Measurements from ENCODE around the gene SMYD2. TPM values are rescaled to one million over a fixed set of nuclear protein-coding genes. Genes with fewer than 3 reads are reported as not detected.

The SMYD2 gene
- total and polyA plus RNA-seq, 2 donors (not counting 3 experiments of a cell fraction or from before 2014, with no cell fraction given): 8.0 to 20.9 TPM

GRCh38 chr1:214383381-214384372 lies 102.7 kb downstream of the SMYD2 start:
- H2AFZ ChIP-seq (ENCODE audit: low read depth, low read length): no peak overlapping the region
- ChIA-PET CTCF (no interaction called here), POLR2A (no interaction called here)
- dilution Hi-C loops (cut with MboI; ENCODE audit: extremely low pct_ligation_motif_present, low sequenced_read_pairs): no loop called here
- H3K79me2 ChIP-seq (ENCODE audit: control insufficient read depth, insufficient read depth, low read length): peaks cover 4% of the 10 kb centered on the region
- H3K9me3 ChIP-seq (replicated peaks; ENCODE audit: control insufficient read depth, insufficient read depth, low read length): no peaks in the 10 kb centered on the region
- H3K4me1 ChIP-seq (ENCODE audit: control insufficient read depth, extremely low read depth, insufficient read depth, low read length): no peaks in the 10 kb centered on the region
- FAIRE-seq (no peak), DNase-seq (ENCODE audit: low read depth, low spot score) (no peak)
- BruUV-seq (replicated peaks): no TSS peak
- no peaks in the 10 kb centered on the region for H3K27me3 ChIP-seq (ENCODE audit: control insufficient read depth in 2 of 2, insufficient read depth in 2 of 2, low read length in 2 of 2)
- no peak overlapping the region for H3K4me2 ChIP-seq (ENCODE audit: insufficient read depth, low read length)
- H4K20me1 ChIP-seq (replicated peaks; ENCODE audit: control insufficient read depth, extremely low read depth, insufficient read depth, low read length): no peaks in the 10 kb centered on the region
- H3K27ac ChIP-seq (ENCODE audit: insufficient read depth, low read depth, low read length): no peak overlapping the region
- H3K9ac ChIP-seq (replicated peaks; ENCODE audit: extremely low read depth, insufficient read depth, low read length): no peak overlapping the region
- intact Hi-C loops (cut with micrococcal nuclease): no loop called here
- TF ChIP-seq JUN (IDR thresholded peaks at IDR 0.05; ENCODE audit: borderline replicate concordance, insufficient read depth, insufficient read length, low read depth): no peak
- TF ChIP-seq FOS (IDR thresholded peaks at IDR 0.05; ENCODE audit: borderline replicate concordance, insufficient read depth, low read length): no peak
- no peak for TF ChIP-seq MYC (IDR thresholded peaks at IDR 0.05; ENCODE audit: low read depth, low read length)
- TF ChIP-seq, protein P1, sequence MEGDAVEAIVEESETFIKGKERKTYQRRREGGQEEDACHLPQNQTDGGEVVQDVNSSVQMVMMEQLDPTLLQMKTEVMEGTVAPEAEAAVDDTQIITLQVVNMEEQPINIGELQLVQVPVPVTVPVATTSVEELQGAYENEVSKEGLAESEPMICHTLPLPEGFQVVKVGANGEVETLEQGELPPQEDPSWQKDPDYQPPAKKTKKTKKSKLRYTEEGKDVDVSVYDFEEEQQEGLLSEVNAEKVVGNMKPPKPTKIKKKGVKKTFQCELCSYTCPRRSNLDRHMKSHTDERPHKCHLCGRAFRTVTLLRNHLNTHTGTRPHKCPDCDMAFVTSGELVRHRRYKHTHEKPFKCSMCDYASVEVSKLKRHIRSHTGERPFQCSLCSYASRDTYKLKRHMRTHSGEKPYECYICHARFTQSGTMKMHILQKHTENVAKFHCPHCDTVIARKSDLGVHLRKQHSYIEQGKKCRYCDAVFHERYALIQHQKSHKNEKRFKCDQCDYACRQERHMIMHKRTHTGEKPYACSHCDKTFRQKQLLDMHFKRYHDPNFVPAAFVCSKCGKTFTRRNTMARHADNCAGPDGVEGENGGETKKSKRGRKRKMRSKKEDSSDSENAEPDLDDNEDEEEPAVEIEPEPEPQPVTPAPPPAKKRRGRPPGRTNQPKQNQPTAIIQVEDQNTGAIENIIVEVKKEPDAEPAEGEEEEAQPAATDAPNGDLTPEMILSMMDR (IDR thresholded peaks at IDR 0.05; ENCODE audit: extremely low read depth in 1 of 2, insufficient read depth in 1 of 2, low read depth in 1 of 2, low read length in 2 of 2): no peak
- no peak for TF ChIP-seq MAX (IDR thresholded peaks at IDR 0.05; ENCODE audit: insufficient read depth, insufficient read length)
- TF ChIP-seq GATA2 (IDR thresholded peaks at IDR 0.05; ENCODE audit: insufficient read depth, insufficient read length, low read depth, low read length): no peak
- TF ChIP-seq EZH2 (IDR thresholded peaks at IDR 0.05; ENCODE audit: borderline replicate concordance, low read depth, low read length, severe bottlenecking): no peak
- no peaks in the 10 kb centered on the region for H3K9me1 ChIP-seq (replicated peaks; ENCODE audit: control insufficient read depth, extremely low read depth, insufficient read depth, low read length)
- H3K36me3 ChIP-seq (ENCODE audit: control insufficient read depth in 2 of 2, extremely low read depth in 1 of 2, insufficient read depth in 2 of 2, low read length in 2 of 2): peaks cover 28% of the 10 kb centered on the region in 2 experiments
- no peak overlapping the region for H3K4me3 ChIP-seq (replicated peaks in 1 of 3; ENCODE audit: insufficient read depth in 1 of 3, low read depth in 1 of 3, low read length in 3 of 3)
